ENCODE data around the gene ZSWIM6. TPM values are rescaled to one million over a fixed set of nuclear protein-coding genes. Genes with fewer than 3 reads are reported as not detected.

ZSWIM6 gene
- total RNA-seq, 1 donor from 2014 or later: 7.4 TPM

- H3K27ac Mint-ChIP-seq: no peak overlapping the region
- no peak for DNase-seq
- intact Hi-C loops (cut with micrococcal nuclease): no loop called here
- peaks cover 16% of the 10 kb centered on the region for H3K27me3 Mint-ChIP-seq
- no peaks in the 10 kb centered on the region for H3K36me3 Mint-ChIP-seq (ENCODE audit: low read depth)
- no peak overlapping the region for H3K4me3 Mint-ChIP-seq
- H3K4me1 Mint-ChIP-seq: peaks cover 4% of the 10 kb centered on the region
- H3K9me3 Mint-ChIP-seq: no peaks in the 10 kb centered on the region
These were observed 17.9 kb upstream of the ZSWIM6 start for GRCh38 chr5:61313960-61314681.

DNA sequence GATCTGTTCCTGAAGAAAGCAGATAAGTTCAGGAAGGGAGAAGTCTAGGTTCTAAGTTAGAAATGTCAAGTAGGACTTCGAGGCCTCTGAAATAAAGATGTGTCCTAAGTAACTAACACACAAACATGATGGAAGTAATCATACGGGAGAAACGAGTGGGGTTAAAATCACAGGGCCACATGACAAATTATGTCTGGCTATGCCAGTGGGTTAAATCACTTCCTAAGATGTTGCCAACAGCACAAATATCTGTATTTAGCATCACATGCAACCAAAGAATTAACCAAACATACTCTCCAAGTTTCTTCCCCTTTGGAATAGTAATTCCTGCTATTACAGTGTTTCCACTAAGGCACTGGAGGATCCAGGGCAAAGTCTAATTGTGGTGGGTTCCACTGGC is 13.7 kb upstream of the ZSWIM6 start:
- intact Hi-C loops (cut with micrococcal nuclease): no loop called here
- H3K9me3 Mint-ChIP-seq: no peaks in the 10 kb centered on the region
- no peak overlapping the region for H3K4me3 Mint-ChIP-seq
- H3K4me1 Mint-ChIP-seq: peaks cover 10% of the 10 kb centered on the region
- H3K36me3 Mint-ChIP-seq (ENCODE audit: low read depth): no peaks in the 10 kb centered on the region
- H3K27me3 Mint-ChIP-seq: peaks cover 14% of the 10 kb centered on the region
- no peak overlapping the region for H3K27ac Mint-ChIP-seq
- DNase-seq: no peak

DNA sequence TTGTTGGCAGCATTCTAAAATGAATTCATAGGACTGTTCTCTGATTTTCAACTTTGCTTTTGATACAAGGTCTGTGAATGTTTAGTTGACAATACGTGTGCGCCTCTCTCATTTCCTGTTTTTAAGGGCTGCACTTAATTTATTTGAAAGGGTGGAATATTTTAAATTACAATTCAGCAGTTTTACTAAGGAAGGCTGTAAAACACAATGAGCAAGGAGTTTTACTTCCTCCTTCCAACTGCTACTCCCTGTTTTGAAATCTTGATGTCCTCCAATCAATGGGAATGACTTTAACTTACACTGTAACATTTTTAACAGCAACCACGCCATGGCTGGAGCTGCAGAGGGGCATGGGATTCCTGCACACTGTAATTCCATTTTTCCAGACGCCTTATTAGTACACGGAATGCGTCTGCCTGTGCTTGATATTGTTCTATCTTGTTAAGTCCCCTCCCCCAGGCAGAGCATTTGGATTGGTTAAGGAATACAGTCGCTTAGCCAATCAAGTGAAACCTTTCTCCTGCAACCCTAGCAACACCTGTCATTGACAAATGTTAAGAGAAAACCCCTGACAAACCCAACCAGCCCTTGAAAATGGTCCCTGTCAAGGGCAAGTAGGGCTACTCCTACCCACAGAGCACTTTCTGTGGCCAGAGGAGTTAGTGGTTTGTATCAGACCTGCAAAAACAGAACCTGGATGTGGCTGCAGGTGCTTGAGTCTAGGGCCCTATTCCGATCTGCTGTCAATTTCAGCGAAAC is 12.5 kb upstream of the ZSWIM6 start:
- H3K27me3 Mint-ChIP-seq: peaks cover 17% of the 10 kb centered on the region
- no peak overlapping the region for H3K27ac Mint-ChIP-seq
- H3K36me3 Mint-ChIP-seq (ENCODE audit: low read depth): no peaks in the 10 kb centered on the region
- H3K9me3 Mint-ChIP-seq: no peaks in the 10 kb centered on the region
- H3K4me3 Mint-ChIP-seq: no peak overlapping the region
- DNase-seq: no peak
- intact Hi-C loops (cut with micrococcal nuclease): no loop called here
- peaks cover 10% of the 10 kb centered on the region for H3K4me1 Mint-ChIP-seq

DNA sequence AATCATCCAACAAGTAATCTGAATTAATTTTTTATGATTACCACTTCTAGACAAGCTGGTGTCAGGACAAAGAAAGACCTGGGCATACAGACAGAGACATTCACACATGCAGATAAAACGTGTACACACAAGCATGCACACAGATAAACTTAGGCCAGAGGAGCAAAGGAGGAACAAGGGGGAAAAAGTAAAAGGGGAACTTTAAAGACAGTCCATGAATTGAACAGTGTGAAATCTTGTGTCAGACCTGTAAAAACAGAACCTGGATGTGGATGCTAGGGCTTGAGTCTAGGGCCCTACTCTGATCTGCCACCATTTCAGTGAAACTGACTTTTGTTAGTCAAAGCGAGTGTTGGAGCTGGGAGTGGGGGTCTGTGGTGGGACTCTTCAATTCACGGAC is 11.2 kb upstream of the ZSWIM6 start:
- peaks cover 10% of the 10 kb centered on the region for H3K4me1 Mint-ChIP-seq
- H3K27me3 Mint-ChIP-seq: peaks cover 12% of the 10 kb centered on the region
- DNase-seq: no peak
- H3K36me3 Mint-ChIP-seq (ENCODE audit: low read depth): no peaks in the 10 kb centered on the region
- intact Hi-C loops (cut with micrococcal nuclease): no loop called here
- H3K9me3 Mint-ChIP-seq: no peaks in the 10 kb centered on the region
- H3K4me3 Mint-ChIP-seq: no peak overlapping the region
- H3K27ac Mint-ChIP-seq: no peak overlapping the region

GRCh38 chr5:61321669-61322068 is 10.4 kb upstream of the ZSWIM6 start:
- peaks cover 16% of the 10 kb centered on the region for H3K27me3 Mint-ChIP-seq
- H3K36me3 Mint-ChIP-seq (ENCODE audit: low read depth): no peaks in the 10 kb centered on the region
- no peaks in the 10 kb centered on the region for H3K9me3 Mint-ChIP-seq
- no peak for DNase-seq
- H3K4me1 Mint-ChIP-seq: peaks cover 10% of the 10 kb centered on the region
- no peak overlapping the region for H3K4me3 Mint-ChIP-seq
- intact Hi-C loops (cut with micrococcal nuclease): no loop called here
- H3K27ac Mint-ChIP-seq: no peak overlapping the region

DNA sequence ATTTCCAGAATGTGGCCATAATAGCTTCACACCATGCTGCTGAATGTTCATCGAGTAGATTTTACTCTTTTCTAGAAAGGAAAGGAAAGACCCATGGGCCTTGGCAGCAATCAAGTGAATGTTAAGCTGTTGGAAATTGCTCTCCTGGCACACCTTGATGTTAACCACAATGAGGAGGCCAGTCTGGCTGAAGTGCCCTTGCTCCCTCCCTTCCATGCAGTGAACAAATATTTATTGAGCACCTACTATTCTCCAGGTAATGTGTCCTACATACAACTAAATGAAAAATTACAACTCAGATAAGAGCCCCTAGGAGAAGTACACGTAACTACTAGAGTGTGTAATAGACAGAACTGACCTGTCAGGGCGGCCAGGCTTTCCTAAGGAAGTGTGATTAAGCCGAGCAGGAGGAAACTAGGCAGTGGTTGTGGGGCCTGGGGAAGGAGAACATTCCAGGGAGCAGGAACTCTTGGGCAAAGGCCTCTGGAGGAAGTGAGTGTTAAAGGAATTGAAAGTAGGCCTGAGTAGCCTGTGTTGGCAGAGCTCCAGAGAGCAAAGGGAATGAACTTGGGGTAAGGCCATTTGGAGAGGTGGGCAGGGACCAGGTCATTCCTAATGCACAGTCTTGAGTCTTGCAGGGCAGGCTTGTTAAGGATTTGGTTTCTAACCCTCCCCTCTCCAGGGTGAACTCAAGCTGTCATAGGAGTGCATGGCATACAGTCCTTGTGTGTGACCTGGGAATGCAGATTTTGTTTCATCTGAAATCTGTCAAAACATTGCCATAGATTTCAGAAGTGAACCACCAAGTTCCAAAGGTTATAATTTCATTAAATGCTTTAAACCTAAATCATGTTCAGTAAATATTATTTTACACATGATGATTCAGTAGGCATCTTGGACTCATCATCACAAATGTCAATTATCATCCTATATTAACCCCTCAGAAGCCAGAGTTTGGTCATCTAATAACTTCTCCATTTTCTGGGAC is 9.0 kb upstream of the ZSWIM6 start:
- Mint-ChIP-seq H3K9me3 (no peaks in the 10 kb centered on the region), H3K4me3 (no peak overlapping the region), H3K27me3 (peaks cover 19% of the 10 kb centered on the region), H3K36me3 (ENCODE audit: low read depth) (no peaks in the 10 kb centered on the region), H3K27ac (no peak overlapping the region), H3K4me1 (peaks cover 15% of the 10 kb centered on the region)
- no peak for DNase-seq
- intact Hi-C loops (cut with micrococcal nuclease): no loop called here

DNA sequence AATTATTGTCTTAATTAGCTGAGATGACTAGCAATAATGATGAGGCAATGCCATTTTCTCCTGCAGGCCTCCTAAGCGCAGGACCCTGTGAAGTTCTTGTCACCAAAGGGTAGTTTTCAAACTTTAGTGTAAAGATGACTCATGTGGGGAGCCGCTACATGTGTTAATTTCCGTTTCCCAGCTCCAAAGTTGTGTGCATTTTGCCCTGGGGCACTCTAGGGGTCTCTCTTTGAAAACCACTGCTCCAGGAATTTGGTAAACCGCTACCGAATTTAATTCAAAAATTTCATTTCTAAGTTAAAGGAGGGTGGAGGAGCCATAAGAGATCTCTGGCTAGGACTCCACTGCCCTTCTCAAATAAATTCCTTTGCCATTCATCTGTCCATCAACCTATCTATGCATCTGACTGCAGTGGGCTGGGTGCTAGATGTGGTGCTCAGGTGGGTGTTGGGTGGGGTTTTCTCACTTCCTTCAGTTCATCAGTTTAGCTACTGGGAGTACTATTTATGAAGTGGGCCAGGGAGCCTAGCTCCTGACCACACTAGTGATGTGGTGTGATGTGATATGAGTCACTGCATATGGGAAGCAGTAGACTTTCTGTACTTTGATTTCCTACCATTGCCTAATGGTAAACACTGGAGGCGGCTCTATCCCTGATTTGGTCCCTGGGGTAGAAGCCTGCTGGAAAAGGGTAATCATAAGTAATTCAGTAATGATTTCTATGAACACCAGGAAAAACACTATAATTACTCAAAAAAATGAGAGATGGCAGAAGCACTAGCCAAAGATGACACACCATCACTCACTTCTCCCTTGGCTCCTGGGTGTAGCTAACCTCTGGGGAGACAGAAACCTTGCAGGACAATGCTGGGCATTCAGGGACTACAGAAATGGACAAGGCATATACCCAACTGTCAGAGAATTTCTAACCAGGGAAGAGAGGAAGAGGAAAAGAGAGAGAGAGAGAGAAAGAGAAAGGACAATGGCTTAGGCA is 4.0 kb upstream of the ZSWIM6 start:
- Mint-ChIP-seq H3K4me1 (peaks cover 30% of the 10 kb centered on the region), H3K36me3 (ENCODE audit: low read depth) (peaks cover 3% of the 10 kb centered on the region), H3K4me3 (no peak overlapping the region), H3K9me3 (no peaks in the 10 kb centered on the region), H3K27ac (no peak overlapping the region), H3K27me3 (peaks cover 36% of the 10 kb centered on the region)
- intact Hi-C loops (cut with micrococcal nuclease): loop anchor here (1.0 kb wide), 1 partner anchor 126 kb away; no protein-coding TSS in a partner anchor
- DNase-seq: no peak

GRCh38 chr5:61328791-61329549 is 3.1 kb upstream of the ZSWIM6 start:
- H3K4me3 Mint-ChIP-seq: peak overlapping the region; percentile 20
- no peaks in the 10 kb centered on the region for H3K9me3 Mint-ChIP-seq
- peaks cover 3% of the 10 kb centered on the region for H3K36me3 Mint-ChIP-seq (ENCODE audit: low read depth)
- no peak for DNase-seq
- peaks cover 36% of the 10 kb centered on the region for H3K27me3 Mint-ChIP-seq
- intact Hi-C loops (cut with micrococcal nuclease): loop anchor here (1.0 kb wide), 1 partner anchor 127 kb away; no protein-coding TSS in a partner anchor
- H3K27ac Mint-ChIP-seq: no peak overlapping the region
- peaks cover 31% of the 10 kb centered on the region for H3K4me1 Mint-ChIP-seq

DNA sequence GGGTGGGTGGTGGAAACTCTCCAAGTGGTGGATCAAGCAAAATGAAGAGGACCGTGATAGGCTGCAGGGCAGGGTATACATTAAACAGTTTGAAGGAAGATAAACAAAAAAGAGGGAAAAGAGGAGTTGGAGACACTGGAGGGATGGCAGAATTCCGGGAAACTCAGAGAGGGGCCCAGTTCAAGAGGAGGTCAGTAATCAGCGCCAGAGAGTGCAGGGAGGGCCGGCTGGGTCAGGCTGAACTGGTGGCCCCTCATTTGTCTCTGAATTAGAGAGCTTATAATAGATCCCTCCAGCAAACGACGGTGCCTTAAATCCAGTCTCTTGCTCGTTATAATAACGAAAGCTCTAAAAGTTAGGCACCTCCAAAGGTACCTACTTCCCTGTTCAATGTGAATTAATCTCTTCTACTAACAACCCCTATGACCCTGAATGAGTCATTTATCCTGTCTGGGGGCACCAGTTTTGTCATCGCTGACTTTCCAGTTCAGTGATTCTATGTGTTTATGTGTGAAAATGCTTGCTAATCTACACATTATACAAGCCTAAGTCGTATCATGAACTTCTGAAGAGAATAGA is 2.4 kb upstream of the ZSWIM6 start:
- peaks cover 42% of the 10 kb centered on the region for H3K27me3 Mint-ChIP-seq
- DNase-seq: no peak
- H3K4me1 Mint-ChIP-seq: peaks cover 36% of the 10 kb centered on the region
- peak overlapping the region; percentile 94 for H3K4me3 Mint-ChIP-seq
- peaks cover 8% of the 10 kb centered on the region for H3K36me3 Mint-ChIP-seq (ENCODE audit: low read depth)
- no peaks in the 10 kb centered on the region for H3K9me3 Mint-ChIP-seq
- intact Hi-C loops (cut with micrococcal nuclease): loop anchor here (1.0 to 10.0 kb wide), 7 partner anchors 23 to 1083 kb away; partner anchors contain the start of genes ERCC8, IPO11, KIF2A and NDUFAF2
- no peak overlapping the region for H3K27ac Mint-ChIP-seq

- Mint-ChIP-seq H3K27ac (peak overlapping the region; percentile 62), H3K27me3 (peaks cover 47% of the 10 kb centered on the region), H3K36me3 (ENCODE audit: low read depth) (peaks cover 11% of the 10 kb centered on the region), H3K4me3 (peak overlapping the region; percentile 94), H3K9me3 (no peaks in the 10 kb centered on the region), H3K4me1 (peaks cover 40% of the 10 kb centered on the region)
- no peak for DNase-seq
- intact Hi-C loops (cut with micrococcal nuclease): loop anchor here (1.0 to 10.0 kb wide), 7 partner anchors 24 to 1082 kb away; partner anchors contain the start of genes ERCC8, IPO11, KIF2A and NDUFAF2
These were observed 1.7 kb upstream of the ZSWIM6 start for GRCh38 chr5:61330341-61330844.

DNA sequence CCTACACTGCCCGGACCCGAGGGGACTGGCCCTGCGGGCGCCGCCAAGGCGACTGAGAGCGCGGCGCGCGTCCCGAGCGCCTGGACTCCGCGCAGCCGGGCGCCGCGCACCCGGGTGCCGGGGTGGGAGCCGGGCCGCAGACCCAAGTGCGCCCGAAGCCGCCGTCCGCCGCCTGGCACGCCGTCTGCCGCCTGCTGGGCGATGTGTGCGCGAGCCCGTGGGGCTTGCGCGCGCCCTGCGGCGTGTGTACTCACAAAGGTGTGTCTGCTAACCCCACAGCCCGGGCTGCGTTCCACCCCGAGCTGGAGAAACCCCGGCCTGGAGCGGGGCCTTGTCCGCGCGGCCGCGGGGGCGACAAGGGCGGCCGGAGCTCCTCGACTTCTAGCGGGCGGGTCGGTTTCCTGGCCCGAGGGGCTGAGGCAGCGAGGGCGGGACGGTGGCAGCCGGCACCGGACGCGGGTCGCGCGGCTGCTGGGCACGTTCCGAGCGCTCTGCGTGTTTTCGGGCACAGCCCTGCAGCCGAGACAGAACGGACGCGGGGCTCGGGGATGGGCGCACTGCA is 1.1 kb upstream of the ZSWIM6 start:
- no peaks in the 10 kb centered on the region for H3K9me3 Mint-ChIP-seq
- peaks cover 47% of the 10 kb centered on the region for H3K27me3 Mint-ChIP-seq
- intact Hi-C loops (cut with micrococcal nuclease): loop anchor here (1.0 to 10.0 kb wide), 8 partner anchors 25 to 1081 kb away; partner anchors contain the start of genes ERCC8, IPO11, KIF2A and NDUFAF2
- no peak overlapping the region for H3K27ac Mint-ChIP-seq
- peak; percentile 91 for DNase-seq
- peaks cover 40% of the 10 kb centered on the region for H3K4me1 Mint-ChIP-seq
- peaks cover 11% of the 10 kb centered on the region for H3K36me3 Mint-ChIP-seq (ENCODE audit: low read depth)
- H3K4me3 Mint-ChIP-seq: peak overlapping the region; percentile 94
